ENCODE results near the gene FOXL1.

FOXL1 gene

GRCh38 chr16:86531191-86531545 lies 47.2 kb upstream of the FOXL1 start:
- Histone ChIP-seq H3K4me2 (ENCODE audit: low read length) (no peak overlapping the region), H3K4me1 (ENCODE audit: insufficient read depth, low read length, severe bottlenecking) (no peaks in the 10 kb centered on the region), H3K4me3 (ENCODE audit: low read depth, low read length, poor library complexity, severe bottlenecking) (no peak overlapping the region), H3K27me3 (ENCODE audit: insufficient read depth, low read length) (no peaks in the 10 kb centered on the region), H3K79me2 (ENCODE audit: insufficient read depth, low read length) (no peaks in the 10 kb centered on the region), H3K27ac (ENCODE audit: low read depth, low read length, poor library complexity, severe bottlenecking) (no peak overlapping the region), H3K9me3 (ENCODE audit: low read length) (no peaks in the 10 kb centered on the region), H4K20me1 (ENCODE audit: insufficient read depth, low read length) (no peaks in the 10 kb centered on the region), H3K9ac (ENCODE audit: low read length) (no peak overlapping the region), H3F3A (ENCODE audit: insufficient read depth, low read length) (no peaks in the 10 kb centered on the region), H3K9me2 (ENCODE audit: low read depth, low read length) (no peaks in the 10 kb centered on the region), H2AFZ (ENCODE audit: low read length) (no peak overlapping the region), H3K36me3 (ENCODE audit: insufficient read depth, low read length) (0 out of 2 replicates have a peak, but pooled peaks cover 5% of the 10 kb centered on the region)
- no peak for TF ChIP-seq EZH2 (IDR thresholded peaks at IDR 0.05; ENCODE audit: borderline replicate concordance, low read length)
- no peak for TF ChIP-seq CTCF (IDR thresholded peaks at IDR 0.05; ENCODE audit: low read length)

- H3K9me2 ChIP-seq (ENCODE audit: low read depth, low read length), result no peaks in the 10 kb centered on the region
- no peaks in the 10 kb centered on the region for H3K27me3 ChIP-seq (ENCODE audit: insufficient read depth, low read length)
- H3F3A ChIP-seq (ENCODE audit: insufficient read depth, low read length), result no peaks in the 10 kb centered on the region
- no peak overlapping the region for H3K9ac ChIP-seq (ENCODE audit: low read length)
- no peaks in the 10 kb centered on the region for H3K4me1 ChIP-seq (ENCODE audit: insufficient read depth, low read length, severe bottlenecking)
- no peak overlapping the region for H3K4me3 ChIP-seq (ENCODE audit: low read depth, low read length, poor library complexity, severe bottlenecking)
- H3K79me2 ChIP-seq (ENCODE audit: insufficient read depth, low read length), result no peaks in the 10 kb centered on the region
- H3K36me3 ChIP-seq (ENCODE audit: insufficient read depth, low read length), result 0 out of 2 replicates have a peak, but pooled peaks cover 5% of the 10 kb centered on the region
- no peak overlapping the region for H3K4me2 ChIP-seq (ENCODE audit: low read length)
- H4K20me1 ChIP-seq (ENCODE audit: insufficient read depth, low read length), result no peaks in the 10 kb centered on the region
- H3K9me3 ChIP-seq (ENCODE audit: low read length), result no peaks in the 10 kb centered on the region
- TF ChIP-seq EZH2 (IDR thresholded peaks at IDR 0.05; ENCODE audit: borderline replicate concordance, low read length) (no peak), CTCF (IDR thresholded peaks at IDR 0.05; ENCODE audit: low read length) (no peak)
- H3K27ac ChIP-seq (ENCODE audit: low read depth, low read length, poor library complexity, severe bottlenecking), result no peak overlapping the region
- H2AFZ ChIP-seq (ENCODE audit: low read length), result no peak overlapping the region
Observed at GRCh38 chr16:86531641-86532525, 46.5 kb upstream of the FOXL1 start.

GRCh38 chr16:86532526-86532815 lies 45.9 kb upstream of the FOXL1 start:
- Histone ChIP-seq H3K9me3 (ENCODE audit: low read length) (no peaks in the 10 kb centered on the region), H2AFZ (ENCODE audit: low read length) (no peak overlapping the region), H3K9ac (ENCODE audit: low read length) (no peak overlapping the region), H3K4me2 (ENCODE audit: low read length) (no peak overlapping the region), H3K36me3 (ENCODE audit: insufficient read depth, low read length) (0 out of 2 replicates have a peak, but pooled peaks cover 5% of the 10 kb centered on the region), H3K9me2 (ENCODE audit: low read depth, low read length) (no peaks in the 10 kb centered on the region), H3K4me1 (ENCODE audit: insufficient read depth, low read length, severe bottlenecking) (no peaks in the 10 kb centered on the region), H4K20me1 (ENCODE audit: insufficient read depth, low read length) (no peaks in the 10 kb centered on the region), H3K27ac (ENCODE audit: low read depth, low read length, poor library complexity, severe bottlenecking) (no peak overlapping the region), H3K4me3 (ENCODE audit: low read depth, low read length, poor library complexity, severe bottlenecking) (no peak overlapping the region), H3K79me2 (ENCODE audit: insufficient read depth, low read length) (no peaks in the 10 kb centered on the region), H3K27me3 (ENCODE audit: insufficient read depth, low read length) (no peaks in the 10 kb centered on the region), H3F3A (ENCODE audit: insufficient read depth, low read length) (no peaks in the 10 kb centered on the region)
- TF ChIP-seq CTCF (IDR thresholded peaks at IDR 0.05; ENCODE audit: low read length) (no peak), EZH2 (IDR thresholded peaks at IDR 0.05; ENCODE audit: borderline replicate concordance, low read length) (no peak)
